Cardiac muscle cell (in vitro differentiated cells and primary cell): Measurements from ENCODE around the gene GRPEL1. TPM values are rescaled to one million over a fixed set of nuclear protein-coding genes. Genes with fewer than 3 reads are reported as not detected.
A peak's percentile ranks its signal among the peaks of the same experiment; 100 is the strongest.

Source experiments
- DNase-seq, 2 donors: peaks; one replicate each; pipeline versions ENCODE4 v3.0.0 to v3.0.0-alpha.2; 2010 to 2017; ENCODE audit warnings: low read depth in 1 of 2, low spot score in 1 of 2
- H3K27ac ChIP-seq: fragments of 200-600 bp; sonication (generic); 2 replicates; pipeline ENCODE4 v1.5.1; 2016
- H3K27me3 ChIP-seq: fragments of 200-600 bp; sonication (generic); 2 replicates; pipeline ENCODE4 v1.6.0; 2016; ENCODE audit warnings: control low read depth
- H3K36me3 ChIP-seq: fragments of 200-600 bp; sonication (generic); 2 replicates; pipeline ENCODE4 v1.5.1; 2016; ENCODE audit warnings: control low read depth
- H3K4me1 ChIP-seq: fragments of 200-600 bp; sonication (generic); 2 replicates; pipeline ENCODE4 v1.8.1; 2017; ENCODE audit warnings: low read depth, mild to moderate bottlenecking, mixed run types
- H3K4me3 ChIP-seq: fragments of 200-600 bp; sonication (generic); 2 replicates; pipeline ENCODE4 v1.5.1; 2016; ENCODE audit warnings: mild to moderate bottlenecking
- H3K9me3 ChIP-seq: fragments of 200-600 bp; sonication (generic); 2 replicates; pipeline ENCODE4 v1.5.1; 2017; ENCODE audit warnings: low read depth, mild to moderate bottlenecking, control low read depth
- polyA plus RNA-seq: library from polyadenylated mRNA; unstranded; fragments of >200 nt; fragmentation: Nextera tagmentation; extraction: Ambion mirVana; gene quantifications from 2 replicates; pipeline ENCODE4 v1.2.1, GENCODE V29; 2016
- total RNA-seq: library from RNA; depleted of rRNA; stranded (reverse); fragments of >200 nt; gene quantifications from 2 replicates; pipeline ENCODE4 v1.2.3, GENCODE V29; 2016
- TF ChIP-seq, protein P1 (sequence below): IDR thresholded peaks from 2 replicates; pipeline ENCODE4 v1.5.1; 2012; ENCODE audit warnings: low read depth, mild to moderate bottlenecking, low read length

The GRPEL1 gene
- total and polyA plus RNA-seq, 2 experiments from 2014 or later = 21.2 to 57.8 TPM

GRCh38 chr4:7067126-7067451 is 775 bp downstream of the GRPEL1 start:
- peak overlapping the region; percentile 64 for H3K27ac ChIP-seq

DNA sequence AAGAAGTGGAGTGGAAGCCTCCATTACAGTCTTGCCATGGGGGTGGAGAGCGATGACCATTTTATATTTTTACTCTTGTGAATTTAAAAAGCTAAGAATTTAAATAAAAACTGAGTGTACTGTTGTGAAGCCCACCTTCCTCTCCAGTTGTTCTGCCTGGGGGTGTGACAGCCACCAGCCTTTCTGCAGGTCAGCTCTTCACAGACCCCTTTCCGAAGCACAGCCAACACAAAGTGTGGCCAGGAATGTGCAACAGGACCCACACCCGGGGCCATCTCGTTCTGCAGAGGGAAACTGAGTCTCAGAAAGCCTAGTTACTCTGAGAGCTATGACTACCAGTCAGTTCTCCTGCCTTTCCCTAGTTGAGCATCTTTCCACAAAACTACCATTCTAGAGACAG is 1.4 kb downstream of the GRPEL1 start:
- Histone ChIP-seq H3K36me3 (peaks cover 19% of the 10 kb centered on the region), H3K9me3 (no peaks in the 10 kb centered on the region), H3K27ac (no peak overlapping the region), H3K4me3 (no peak overlapping the region), H3K4me1 (peaks cover 6% of the 10 kb centered on the region), H3K27me3 (no peaks in the 10 kb centered on the region)
- no peak for DNase-seq
- TF ChIP-seq, protein P1, sequence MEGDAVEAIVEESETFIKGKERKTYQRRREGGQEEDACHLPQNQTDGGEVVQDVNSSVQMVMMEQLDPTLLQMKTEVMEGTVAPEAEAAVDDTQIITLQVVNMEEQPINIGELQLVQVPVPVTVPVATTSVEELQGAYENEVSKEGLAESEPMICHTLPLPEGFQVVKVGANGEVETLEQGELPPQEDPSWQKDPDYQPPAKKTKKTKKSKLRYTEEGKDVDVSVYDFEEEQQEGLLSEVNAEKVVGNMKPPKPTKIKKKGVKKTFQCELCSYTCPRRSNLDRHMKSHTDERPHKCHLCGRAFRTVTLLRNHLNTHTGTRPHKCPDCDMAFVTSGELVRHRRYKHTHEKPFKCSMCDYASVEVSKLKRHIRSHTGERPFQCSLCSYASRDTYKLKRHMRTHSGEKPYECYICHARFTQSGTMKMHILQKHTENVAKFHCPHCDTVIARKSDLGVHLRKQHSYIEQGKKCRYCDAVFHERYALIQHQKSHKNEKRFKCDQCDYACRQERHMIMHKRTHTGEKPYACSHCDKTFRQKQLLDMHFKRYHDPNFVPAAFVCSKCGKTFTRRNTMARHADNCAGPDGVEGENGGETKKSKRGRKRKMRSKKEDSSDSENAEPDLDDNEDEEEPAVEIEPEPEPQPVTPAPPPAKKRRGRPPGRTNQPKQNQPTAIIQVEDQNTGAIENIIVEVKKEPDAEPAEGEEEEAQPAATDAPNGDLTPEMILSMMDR = no peak

More at GRCh38 chr4:7067126-7067451, 775 bp downstream of the GRPEL1 start:
- no peak for DNase-seq
- H3K36me3 ChIP-seq = peaks cover 15% of the 10 kb centered on the region
- no peaks in the 10 kb centered on the region for H3K27me3 ChIP-seq
- peaks cover 6% of the 10 kb centered on the region for H3K4me1 ChIP-seq
- TF ChIP-seq, protein P1 = no peak
- H3K4me3 ChIP-seq = peak overlapping the region; percentile 75
- no peaks in the 10 kb centered on the region for H3K9me3 ChIP-seq

DNA sequence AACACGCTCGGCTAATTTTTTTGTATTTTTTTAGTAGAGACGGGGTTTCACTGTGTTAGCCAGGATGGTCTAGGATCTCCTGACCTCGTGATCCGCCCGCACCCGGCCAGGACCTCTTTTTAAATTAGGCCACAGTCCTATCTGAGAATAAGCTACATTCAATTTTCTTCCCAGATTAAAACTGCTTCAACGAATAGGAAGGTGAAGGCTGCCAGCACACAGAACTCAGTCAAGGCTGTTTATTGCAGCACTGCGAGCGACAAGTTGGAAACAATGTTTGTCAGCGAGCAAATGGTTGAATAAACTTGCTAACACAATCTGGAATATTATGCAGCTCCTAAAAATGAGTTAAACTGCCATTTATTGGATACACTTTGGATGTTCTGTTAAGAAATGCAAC is 1.9 kb downstream of the GRPEL1 start:
- Histone ChIP-seq H3K27me3 (no peaks in the 10 kb centered on the region), H3K36me3 (peaks cover 23% of the 10 kb centered on the region), H3K4me1 (peaks cover 6% of the 10 kb centered on the region), H3K4me3 (no peak overlapping the region), H3K27ac (no peak overlapping the region), H3K9me3 (no peaks in the 10 kb centered on the region)
- DNase-seq = no peak
- TF ChIP-seq, protein P1 = no peak

- TF ChIP-seq, protein P1 = no peak
- Histone ChIP-seq H3K36me3 (peaks cover 27% of the 10 kb centered on the region), H3K4me1 (no peaks in the 10 kb centered on the region), H3K4me3 (no peak overlapping the region), H3K27me3 (no peaks in the 10 kb centered on the region), H3K9me3 (no peaks in the 10 kb centered on the region), H3K27ac (no peak overlapping the region)
- DNase-seq = no peak
Measured at GRCh38 chr4:7063362-7063761, 4.5 kb downstream of the GRPEL1 start.

DNA sequence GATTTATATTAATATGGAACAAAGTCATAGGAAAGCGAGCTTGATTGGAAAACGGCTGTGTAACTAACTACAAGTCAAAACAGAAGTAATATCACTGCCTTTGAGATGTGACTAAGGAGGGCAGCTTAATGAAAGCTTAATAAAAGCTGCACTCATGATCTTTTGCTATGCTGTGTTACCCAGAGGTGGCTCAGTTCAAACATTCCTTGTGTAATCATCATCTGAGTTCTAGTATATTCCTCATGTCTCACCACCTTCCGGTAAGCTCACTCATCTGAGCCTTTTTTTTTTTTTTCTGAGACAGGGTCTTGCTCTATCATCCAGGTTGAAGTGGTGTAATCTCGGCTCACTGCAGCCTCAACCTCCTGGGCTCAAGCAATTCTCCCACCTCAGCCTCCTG is 5.0 kb downstream of the GRPEL1 start:
- peaks cover 27% of the 10 kb centered on the region for H3K36me3 ChIP-seq
- H3K4me3 ChIP-seq = no peak overlapping the region
- H3K27ac ChIP-seq = no peak overlapping the region
- no peaks in the 10 kb centered on the region for H3K27me3 ChIP-seq
- no peaks in the 10 kb centered on the region for H3K4me1 ChIP-seq
- no peak for DNase-seq
- TF ChIP-seq, protein P1 = no peak
- no peaks in the 10 kb centered on the region for H3K9me3 ChIP-seq

DNA sequence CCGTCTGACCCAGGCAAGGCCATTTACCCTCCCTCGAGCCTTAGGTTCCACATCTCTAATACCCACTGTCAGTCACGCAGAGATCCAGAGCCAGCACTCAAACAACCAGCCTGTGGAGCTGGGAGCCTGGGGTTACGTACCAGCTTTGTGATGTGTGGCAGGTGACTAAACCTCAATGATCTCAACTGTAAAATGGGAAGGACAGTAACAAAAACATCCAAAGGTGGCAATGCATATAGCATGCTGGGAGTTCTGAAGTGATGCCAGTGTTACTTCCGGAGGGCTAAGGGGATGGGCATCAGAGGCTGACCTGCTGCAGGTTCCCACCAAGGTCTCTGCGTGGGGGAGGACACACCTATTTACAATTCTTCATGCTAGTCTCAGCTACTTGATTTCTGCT is 6.0 kb downstream of the GRPEL1 start:
- DNase-seq = no peak
- Histone ChIP-seq H3K27me3 (no peaks in the 10 kb centered on the region), H3K4me3 (no peak overlapping the region), H3K9me3 (no peaks in the 10 kb centered on the region), H3K4me1 (no peaks in the 10 kb centered on the region), H3K27ac (no peak overlapping the region), H3K36me3 (peaks cover 27% of the 10 kb centered on the region)
- TF ChIP-seq, protein P1 = no peak
